IMR-90 (cell line): ENCODE results near the gene ADGRD1.

ENCODE experiments used
- CEBPB ChIP-seq: IDR thresholded peaks from 2 replicates; pipeline ENCODE4 v1.6.1; 2012; ENCODE audit warnings: low read depth, low read length, improper control_type of control experiment
- CHD1 ChIP-seq: IDR thresholded peaks from 2 replicates; pipeline ENCODE4 v1.6.1; 2012; ENCODE audit warnings: low read depth, low read length, improper control_type of control experiment
- CTCF ChIP-seq: conservative IDR thresholded peaks from 2 replicates; pipeline ENCODE4 v1.5.1; 2012; ENCODE audit warnings: mild to moderate bottlenecking, low read depth, low read length, improper control_type of control experiment
- ELK1 ChIP-seq: fragments of 150-350 bp; IDR thresholded peaks from 2 replicates; pipeline ENCODE4 v1.6.1; 2016; ENCODE audit warnings: low read depth, mild to moderate bottlenecking, low read length, moderate library complexity, borderline replicate concordance
- FOS ChIP-seq: fragments of 150-350 bp; IDR thresholded peaks from 2 replicates; pipeline ENCODE4 v1.6.1; 2016; ENCODE audit warnings: low read depth, low read length
- MAFK ChIP-seq: IDR thresholded peaks from 2 replicates; pipeline ENCODE4 v1.6.1; 2012; ENCODE audit warnings: low read depth, low read length, improper control_type of control experiment
- MAZ ChIP-seq: IDR thresholded peaks from 2 replicates; pipeline ENCODE4 v1.6.1; 2012; ENCODE audit warnings: low read depth, mild to moderate bottlenecking, low read length, improper control_type of control experiment, moderate library complexity, borderline replicate concordance
- POLR2A ChIP-seq: IDR thresholded peaks from 2 replicates; pipeline ENCODE4 v1.6.1; 2012; ENCODE audit warnings: mild to moderate bottlenecking, low read depth, low read length
- RAD21 ChIP-seq: IDR thresholded peaks from 2 replicates; pipeline ENCODE4 v1.6.1; 2012; ENCODE audit warnings: low read length, improper control_type of control experiment
- RCOR1 ChIP-seq: IDR thresholded peaks from 2 replicates; pipeline ENCODE4 v1.6.1; 2012; ENCODE audit warnings: mild to moderate bottlenecking, low read length, improper control_type of control experiment; ENCODE audit not compliant: insufficient replicate concordance
- RFX5 ChIP-seq: IDR thresholded peaks from 2 replicates; pipeline ENCODE4 v1.8.0; 2012; ENCODE audit warnings: low read depth, mild to moderate bottlenecking, low read length, moderate library complexity
- SMC3 ChIP-seq: fragments of 150-350 bp; IDR thresholded peaks from 2 replicates; pipeline ENCODE4 v1.6.1; 2016; ENCODE audit warnings: low read depth, mild to moderate bottlenecking, antibody characterized with exemption, low read length, moderate library complexity
- USF2 ChIP-seq: fragments of 150-350 bp; IDR thresholded peaks from 2 replicates; pipeline ENCODE4 v1.6.1; 2017; ENCODE audit warnings: mild to moderate bottlenecking, antibody characterized with exemption, low read length, low read depth

- TF ChIP-seq RFX5 = no peak
- TF ChIP-seq CTCF = no peak
- no peak for TF ChIP-seq POLR2A
- TF ChIP-seq RCOR1 = no peak
- no peak for TF ChIP-seq USF2
- no peak for TF ChIP-seq SMC3
- no peak for TF ChIP-seq ELK1
- no peak for TF ChIP-seq MAZ
- no peak for TF ChIP-seq MAFK
- no peak for TF ChIP-seq RAD21
- TF ChIP-seq CHD1 = no peak
- TF ChIP-seq FOS = no peak
- no peak for TF ChIP-seq CEBPB
Observed at GRCh38 chr12:130978785-130979184, 25.1 kb downstream of the ADGRD1 start.
